ENCODE data around the gene GAD1.

GAD1 gene

GRCh38 chr2:170816504-170817092 is at the start of gene GAD1:
Gene GAD1 (plus strand): TSS chr2:170816887. CDS start chr2:170818592, 1,705 bp downstream.
- peak; percentile 56 to 61 for DNase-seq (ENCODE audit: low read depth in 2 of 2)

- peak; percentile 11 to 22 for DNase-seq (ENCODE audit: low read depth in 2 of 2)
Measured at GRCh38 chr2:170770008-170770605, 46.6 kb upstream of the GAD1 start, which contains the start of gene ERICH2. Gene ERICH2 (plus strand): TSS chr2:170770378. CDS start chr2:170770682, 304 bp downstream.

GRCh38 chr2:170770606-170771420 is 45.9 kb upstream of the GAD1 start:
- DNase-seq (ENCODE audit: low read depth in 2 of 2), result peak; percentile 35 to 55

- DNase-seq (ENCODE audit: low read depth in 2 of 2), result no peak
Measured at GRCh38 chr2:170771421-170771937, 45.2 kb upstream of the GAD1 start.

- DNase-seq (ENCODE audit: low read depth in 2 of 2), result no peak
Measured at GRCh38 chr2:170772295-170772694, 44.4 kb upstream of the GAD1 start.

- DNase-seq (ENCODE audit: low read depth in 2 of 2), result no peak
Measured at GRCh38 chr2:170774074-170774473, 42.6 kb upstream of the GAD1 start.

GRCh38 chr2:170778900-170779299 is 37.8 kb upstream of the GAD1 start:
- no peak for DNase-seq (ENCODE audit: low read depth in 2 of 2)

- no peak for DNase-seq (ENCODE audit: low read depth in 2 of 2)
Measured at GRCh38 chr2:170779304-170779703, 37.4 kb upstream of the GAD1 start.

GRCh38 chr2:170782673-170783072 is 34.0 kb upstream of the GAD1 start:
- no peak for DNase-seq (ENCODE audit: low read depth in 2 of 2)

GRCh38 chr2:170783549-170783948 is 33.1 kb upstream of the GAD1 start:
- no peak for DNase-seq (ENCODE audit: low read depth in 2 of 2)

GRCh38 chr2:170798996-170799395 is 17.7 kb upstream of the GAD1 start:
- no peak for DNase-seq (ENCODE audit: low read depth in 2 of 2)

- no peak for DNase-seq (ENCODE audit: low read depth in 2 of 2)
Measured at GRCh38 chr2:170806548-170806947, 10.1 kb upstream of the GAD1 start.

- no peak for DNase-seq (ENCODE audit: low read depth in 2 of 2)
Measured at GRCh38 chr2:170812710-170813600, 3.7 kb upstream of the GAD1 start.

- no peak for DNase-seq (ENCODE audit: low read depth in 2 of 2)
Measured at GRCh38 chr2:170813611-170814532, 2.8 kb upstream of the GAD1 start.

- DNase-seq (ENCODE audit: low read depth in 2 of 2), result no peak
Measured at GRCh38 chr2:170814533-170815230, 2.0 kb upstream of the GAD1 start.

GRCh38 chr2:170815311-170815710 is 1.4 kb upstream of the GAD1 start:
- DNase-seq (ENCODE audit: low read depth in 2 of 2), result no peak

- peak; percentile 49 to 68 for DNase-seq (ENCODE audit: low read depth in 2 of 2)
Measured at GRCh38 chr2:170815746-170816503, 762 bp upstream of the GAD1 start.

- no peak for DNase-seq (ENCODE audit: low read depth in 2 of 2)
Measured at GRCh38 chr2:170817093-170818035, 677 bp downstream of the GAD1 start.

All from stimulated activated CD4-positive, alpha-beta T cell treated with anti-CD3 and anti-CD28 coated beads, Interleukin-15, amount 100 ng/mL, for 48 hours (primary cell).